ENCODE data around the gene STPG3.
A peak's percentile ranks its signal among the peaks of the same experiment; 100 is the strongest.

Gene STPG3

GRCh38 chr9:137281345-137282116 lies 30.4 kb downstream of the STPG3 start:
- DNase-seq = no peak

GRCh38 chr9:137286975-137287383 lies 35.9 kb downstream of the STPG3 start:
- DNase-seq = no peak

DNA sequence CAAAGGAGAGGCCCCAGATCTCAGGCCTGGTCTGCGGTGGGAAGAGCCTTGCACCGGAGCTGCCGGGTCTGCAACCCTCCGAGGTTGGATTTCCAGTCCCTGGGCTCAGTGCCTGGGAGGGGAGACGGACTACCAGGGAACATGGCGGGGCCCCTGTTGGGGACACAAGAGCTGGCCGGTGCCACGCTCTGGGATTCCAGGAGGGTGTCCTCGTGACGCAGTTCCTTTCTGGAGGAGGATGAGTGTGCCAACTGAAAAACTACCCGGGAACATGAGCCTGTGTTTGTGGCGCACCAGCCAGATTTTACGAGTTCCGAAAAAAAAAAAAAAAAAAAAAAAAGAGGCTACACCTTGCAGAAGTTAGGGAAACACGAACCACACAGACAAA lies 42.0 kb downstream of the STPG3 start:
- no peak for DNase-seq

- DNase-seq = no peak
These were observed 42.5 kb downstream of the STPG3 start for GRCh38 chr9:137293482-137294090.

GRCh38 chr9:137294091-137294680 lies 43.1 kb downstream of the STPG3 start:
- DNase-seq = no peak

DNA sequence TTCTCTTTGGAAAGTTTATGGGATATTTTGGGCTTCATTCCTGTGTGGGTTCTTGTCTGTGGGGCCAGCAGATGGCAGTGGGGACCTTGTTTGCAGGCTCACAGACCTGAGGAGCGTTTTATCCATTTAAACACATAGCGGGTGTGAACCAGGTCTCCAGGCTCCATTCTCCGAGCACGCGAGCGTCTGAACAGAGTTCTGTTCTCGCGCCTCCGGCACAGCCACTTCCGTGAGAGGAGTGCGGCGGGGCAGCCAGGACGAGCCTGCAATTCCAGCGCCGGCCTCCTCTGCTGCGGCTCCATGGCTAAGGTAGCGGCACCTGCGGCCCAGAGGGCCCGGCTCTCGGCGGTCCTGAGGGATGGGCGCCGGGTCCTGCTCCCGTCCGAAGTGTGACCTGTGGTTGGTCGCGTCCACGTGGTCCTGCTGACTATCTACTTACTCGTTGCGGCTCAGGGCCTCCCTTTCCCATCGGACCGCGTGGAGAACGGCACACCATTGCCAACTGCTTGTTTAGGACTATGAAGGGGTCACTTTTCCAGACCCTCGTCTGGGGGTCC lies 43.7 kb downstream of the STPG3 start:
- DNase-seq = no peak

- DNase-seq = peak in 1 of 2 experiments; percentile 28
These were observed 44.2 kb downstream of the STPG3 start for GRCh38 chr9:137295238-137295811.

- DNase-seq = no peak
These were observed 45.0 kb downstream of the STPG3 start for GRCh38 chr9:137295849-137296669.

DNA sequence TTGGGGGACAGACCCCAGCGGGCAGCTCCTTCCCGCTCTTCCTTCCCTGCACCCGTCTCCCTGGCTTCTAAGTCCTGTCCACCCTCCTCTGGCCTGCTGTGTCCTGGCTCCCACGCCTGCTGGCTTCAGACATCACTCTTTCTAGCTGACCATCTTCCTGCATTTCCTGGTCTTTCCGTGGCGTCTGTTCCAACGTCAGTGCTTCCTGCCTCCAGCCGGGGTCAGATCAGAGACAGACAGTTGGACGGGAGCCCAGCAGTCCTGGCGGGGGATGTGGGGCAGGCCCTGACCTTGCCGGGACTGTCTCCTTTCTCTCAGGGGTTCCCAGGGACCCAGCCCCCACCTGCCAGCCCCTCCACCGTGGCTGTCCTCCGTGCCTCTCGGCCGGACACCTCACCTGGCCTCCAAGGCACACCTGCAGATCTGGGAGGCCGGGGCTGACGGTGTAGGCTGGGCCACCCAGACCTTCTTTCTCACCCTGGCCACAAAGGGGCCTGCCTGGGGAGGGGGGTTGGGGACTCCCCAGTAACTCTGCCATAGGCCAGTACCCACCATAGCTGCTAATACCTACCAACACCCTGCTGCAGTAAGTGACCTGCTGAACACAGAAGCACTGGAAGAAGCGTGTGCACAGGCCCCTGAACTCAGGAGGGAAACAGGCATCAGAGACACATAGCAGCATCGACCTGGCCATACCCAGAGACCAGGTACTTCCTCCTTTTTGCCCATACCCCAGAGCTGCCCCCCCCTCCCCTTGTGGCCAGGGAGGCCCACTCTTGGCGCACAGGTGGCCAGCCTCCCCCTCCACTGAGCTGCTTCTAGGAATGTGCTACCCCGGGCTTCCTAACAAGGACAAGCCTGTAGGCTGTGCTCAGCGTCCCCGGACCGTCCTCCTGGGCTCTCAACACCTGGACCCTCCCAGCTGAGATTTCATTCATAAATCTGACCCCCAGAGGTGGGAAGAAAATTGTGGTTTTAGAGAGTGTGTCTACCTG lies 45.9 kb downstream of the STPG3 start:
- DNase-seq = no peak

DNA sequence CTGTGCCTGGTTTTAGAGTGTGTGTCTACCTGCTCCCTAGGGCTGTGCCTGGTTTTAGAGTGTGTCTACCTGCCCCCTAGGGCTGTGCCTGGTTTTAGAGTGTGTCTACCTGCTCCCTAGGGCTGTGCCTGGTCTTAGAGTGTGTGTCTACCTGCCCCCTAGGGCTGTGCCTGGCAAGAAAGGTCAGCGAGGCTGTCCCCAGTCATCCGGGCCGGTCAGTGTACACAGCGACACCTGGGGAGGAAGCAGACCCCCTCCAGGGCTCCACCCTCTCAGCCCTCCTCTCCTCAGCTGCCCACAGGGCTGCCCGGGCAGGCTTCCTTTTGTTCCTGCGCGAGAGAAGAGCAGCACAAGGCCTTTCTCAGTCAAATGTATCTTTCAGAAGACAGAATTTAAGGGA lies 46.9 kb downstream of the STPG3 start:
- DNase-seq = no peak

DNA sequence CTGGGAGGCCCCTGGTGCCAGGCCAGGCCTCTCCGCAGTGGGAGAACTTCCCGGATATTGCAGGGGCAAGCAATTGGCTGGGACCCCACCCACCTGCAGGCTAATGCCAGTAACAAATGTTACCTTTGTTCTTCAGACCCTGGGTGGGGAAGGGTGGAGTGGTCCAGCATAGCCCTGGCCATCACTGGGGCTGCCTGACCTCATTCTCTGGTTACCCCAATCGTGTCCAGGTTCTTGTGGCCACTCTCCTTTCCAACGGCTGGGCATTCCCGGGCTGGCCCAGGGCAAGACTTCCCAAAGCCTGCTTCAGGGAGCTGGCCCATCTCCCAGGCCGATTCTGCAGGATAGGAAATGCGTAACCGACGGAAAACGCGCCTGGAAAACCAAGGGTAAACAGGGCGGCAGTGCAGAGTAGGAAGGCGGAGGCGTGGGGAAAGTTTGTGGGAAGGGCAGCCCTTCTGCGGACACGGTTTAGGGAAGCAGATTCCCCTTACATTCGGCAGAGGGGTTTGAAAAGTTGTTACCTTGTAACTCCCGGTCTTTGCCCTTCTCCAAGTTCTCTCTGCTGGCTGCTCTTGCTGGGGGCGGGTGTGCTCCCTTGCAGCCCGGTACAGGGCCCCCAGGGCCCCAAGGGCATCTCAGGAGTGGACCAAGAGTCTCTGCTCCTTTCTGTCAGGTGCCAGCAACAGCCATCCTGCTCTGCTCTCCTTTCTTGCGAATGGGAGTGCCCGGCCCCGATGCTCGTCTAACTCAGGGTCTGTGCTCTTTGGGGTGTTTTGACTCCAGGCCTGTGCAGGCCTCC lies 47.5 kb downstream of the STPG3 start:
- no peak for DNase-seq

GRCh38 chr9:137299203-137299565 lies 48.1 kb downstream of the STPG3 start:
- DNase-seq = no peak

GRCh38 chr9:137299938-137300337 lies 48.9 kb downstream of the STPG3 start:
- DNase-seq = no peak

GRCh38 chr9:137300567-137301080 lies 49.5 kb downstream of the STPG3 start:
- DNase-seq = no peak

DNA sequence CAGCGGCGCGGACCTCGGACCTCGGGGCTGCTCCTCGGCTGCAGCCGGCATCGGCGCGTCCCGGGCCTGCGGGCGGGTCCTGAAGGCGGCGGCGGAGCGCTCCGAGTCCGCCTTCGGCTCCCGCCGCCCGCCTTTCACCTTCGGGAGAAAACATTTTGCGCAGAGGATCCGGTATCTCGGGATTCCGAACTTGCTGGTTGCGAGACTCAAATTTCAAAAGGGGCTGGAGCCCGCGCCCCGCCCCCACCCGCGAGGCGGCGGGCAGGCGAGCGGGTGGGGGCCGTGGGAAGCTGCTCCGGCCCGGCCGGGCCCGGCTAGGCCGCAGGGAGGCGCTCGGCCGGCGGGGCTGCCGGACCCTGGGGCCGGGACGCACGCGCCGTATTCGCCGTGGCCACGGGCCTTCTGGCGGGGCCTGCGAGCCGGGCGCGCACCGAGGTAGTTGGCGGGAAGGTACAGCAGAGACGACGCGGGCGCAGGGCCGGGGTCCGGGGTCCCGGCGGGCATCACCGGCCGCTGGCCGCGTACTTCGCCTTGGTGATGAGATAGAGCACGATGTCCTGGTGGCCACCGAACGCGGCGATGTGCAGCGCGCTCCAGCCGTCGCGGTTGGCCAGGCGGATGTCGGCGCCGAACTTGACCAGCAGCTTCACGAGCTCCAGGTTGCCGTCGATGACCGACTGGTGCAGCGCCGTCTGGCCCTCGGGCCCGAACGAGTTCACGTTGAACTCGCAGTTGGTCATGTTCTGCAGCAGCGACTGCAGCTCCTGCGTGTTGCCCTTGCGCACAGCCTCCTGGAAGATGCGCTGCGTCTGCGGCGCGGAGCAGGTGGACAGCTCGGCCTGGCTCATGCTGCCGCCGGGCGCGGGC lies 50.2 kb downstream of the STPG3 start:
- no peak for DNase-seq

GRCh38 chr9:137302118-137302448 lies 51.0 kb downstream of the STPG3 start, which contains the start of gene NRARP:
Gene NRARP, minus strand, starts transcription at chr9:137302271. Its CDS starts 343 bp downstream, at chr9:137301928.
- DNase-seq = peak; percentile 89 to 93

- DNase-seq = no peak
These were observed 51.5 kb downstream of the STPG3 start for GRCh38 chr9:137302449-137303150.
